Stimulated activated memory B cell treated with anti-CD40 and anti-IgM and Interleukin-4, amounts not matched to agents 10 μg/mL and 1 μg/mL and 100 μg/mL, for 72 hours (primary cell): ENCODE data around the gene MAFG.

Experiments used
- ATAC-seq: fragments of 150-1000 bp; cut with Tn5 transposase; 2 replicates; pipeline ENCODE4 v1.10.0; 2021
- H3K27ac Mint-ChIP-seq: one replicate; pipeline ENCODE4 v1.8.0; 2022; ENCODE audit warnings: mild to moderate bottlenecking, mixed read lengths
- H3K27me3 Mint-ChIP-seq: one replicate; pipeline ENCODE4 v1.8.0; 2022; ENCODE audit warnings: mixed read lengths
- H3K36me3 Mint-ChIP-seq: one replicate; pipeline ENCODE4 v1.8.0; 2022; ENCODE audit warnings: mixed read lengths
- H3K4me1 Mint-ChIP-seq: one replicate; pipeline ENCODE4 v1.8.0; 2022; ENCODE audit warnings: mixed read lengths
- H3K4me3 Mint-ChIP-seq: one replicate; pipeline ENCODE4 v1.8.0; 2022; ENCODE audit warnings: mild to moderate bottlenecking, moderate library complexity, mixed read lengths
- H3K9me3 Mint-ChIP-seq: one replicate; pipeline ENCODE4 v1.8.0; 2022; ENCODE audit warnings: mixed read lengths

Gene MAFG

GRCh38 chr17:81888988-81889595 is 38.4 kb downstream of the MAFG start:
- H3K4me1 Mint-ChIP-seq, result peaks cover 39% of the 10 kb centered on the region
- ATAC-seq, result no peak
- no peaks in the 10 kb centered on the region for H3K27me3 Mint-ChIP-seq
- peaks cover 35% of the 10 kb centered on the region for H3K36me3 Mint-ChIP-seq
- H3K27ac Mint-ChIP-seq, result peak overlapping the region; percentile 40
- peak overlapping the region; percentile 59 for H3K4me3 Mint-ChIP-seq
- no peaks in the 10 kb centered on the region for H3K9me3 Mint-ChIP-seq

- ATAC-seq, result no peak
- Mint-ChIP-seq H3K27me3 (no peaks in the 10 kb centered on the region), H3K4me3 (peak overlapping the region; percentile 59), H3K4me1 (peaks cover 32% of the 10 kb centered on the region), H3K36me3 (peaks cover 35% of the 10 kb centered on the region), H3K9me3 (no peaks in the 10 kb centered on the region), H3K27ac (peak overlapping the region; percentile 40)
Measured at GRCh38 chr17:81888105-81888987, 39.2 kb downstream of the MAFG start.

- no peaks in the 10 kb centered on the region for H3K9me3 Mint-ChIP-seq
- peaks cover 31% of the 10 kb centered on the region for H3K4me1 Mint-ChIP-seq
- H3K36me3 Mint-ChIP-seq, result peaks cover 35% of the 10 kb centered on the region
- no peaks in the 10 kb centered on the region for H3K27me3 Mint-ChIP-seq
- H3K27ac Mint-ChIP-seq, result no peak overlapping the region
- H3K4me3 Mint-ChIP-seq, result no peak overlapping the region
- no peak for ATAC-seq
Measured at GRCh38 chr17:81885869-81886548, 41.5 kb downstream of the MAFG start.

GRCh38 chr17:81885454-81885853 is 42.1 kb downstream of the MAFG start:
- no peak for ATAC-seq
- H3K9me3 Mint-ChIP-seq, result no peaks in the 10 kb centered on the region
- no peaks in the 10 kb centered on the region for H3K27me3 Mint-ChIP-seq
- peaks cover 31% of the 10 kb centered on the region for H3K4me1 Mint-ChIP-seq
- H3K27ac Mint-ChIP-seq, result no peak overlapping the region
- no peak overlapping the region for H3K4me3 Mint-ChIP-seq
- H3K36me3 Mint-ChIP-seq, result peaks cover 35% of the 10 kb centered on the region

GRCh38 chr17:81884968-81885367 is 42.6 kb downstream of the MAFG start:
- H3K27ac Mint-ChIP-seq, result no peak overlapping the region
- no peaks in the 10 kb centered on the region for H3K9me3 Mint-ChIP-seq
- no peak for ATAC-seq
- H3K4me1 Mint-ChIP-seq, result peaks cover 31% of the 10 kb centered on the region
- H3K4me3 Mint-ChIP-seq, result no peak overlapping the region
- peaks cover 35% of the 10 kb centered on the region for H3K36me3 Mint-ChIP-seq
- H3K27me3 Mint-ChIP-seq, result no peaks in the 10 kb centered on the region

- no peak for ATAC-seq
- no peaks in the 10 kb centered on the region for H3K9me3 Mint-ChIP-seq
- H3K4me3 Mint-ChIP-seq, result no peak overlapping the region
- H3K36me3 Mint-ChIP-seq, result peaks cover 40% of the 10 kb centered on the region
- H3K27ac Mint-ChIP-seq, result no peak overlapping the region
- no peaks in the 10 kb centered on the region for H3K27me3 Mint-ChIP-seq
- peaks cover 29% of the 10 kb centered on the region for H3K4me1 Mint-ChIP-seq
Measured at GRCh38 chr17:81884520-81884919, 43.0 kb downstream of the MAFG start.

GRCh38 chr17:81879121-81879520 is 48.4 kb downstream of the MAFG start:
- Mint-ChIP-seq H3K9me3 (no peaks in the 10 kb centered on the region), H3K4me3 (no peak overlapping the region), H3K27me3 (no peaks in the 10 kb centered on the region), H3K27ac (no peak overlapping the region), H3K36me3 (peaks cover 24% of the 10 kb centered on the region), H3K4me1 (peaks cover 1% of the 10 kb centered on the region)
- ATAC-seq, result no peak

GRCh38 chr17:81878294-81878693 is 49.2 kb downstream of the MAFG start:
- Mint-ChIP-seq H3K4me1 (peaks cover 10% of the 10 kb centered on the region), H3K4me3 (no peak overlapping the region), H3K27ac (no peak overlapping the region), H3K36me3 (peaks cover 24% of the 10 kb centered on the region), H3K27me3 (no peaks in the 10 kb centered on the region), H3K9me3 (no peaks in the 10 kb centered on the region)
- ATAC-seq, result no peak

- no peak for ATAC-seq
- no peaks in the 10 kb centered on the region for H3K27me3 Mint-ChIP-seq
- H3K27ac Mint-ChIP-seq, result no peak overlapping the region
- H3K4me1 Mint-ChIP-seq, result peaks cover 17% of the 10 kb centered on the region
- peaks cover 24% of the 10 kb centered on the region for H3K36me3 Mint-ChIP-seq
- H3K9me3 Mint-ChIP-seq, result no peaks in the 10 kb centered on the region
- no peak overlapping the region for H3K4me3 Mint-ChIP-seq
Measured at GRCh38 chr17:81877569-81877968, 50.0 kb downstream of the MAFG start.

- Mint-ChIP-seq H3K27me3 (no peaks in the 10 kb centered on the region), H3K36me3 (peaks cover 25% of the 10 kb centered on the region), H3K4me1 (peaks cover 61% of the 10 kb centered on the region), H3K9me3 (no peaks in the 10 kb centered on the region), H3K4me3 (peak overlapping the region; percentile 85), H3K27ac (peak overlapping the region; percentile 92)
- peak; percentile 25 for ATAC-seq
Measured at GRCh38 chr17:81871387-81872230, 55.9 kb downstream of the MAFG start.

GRCh38 chr17:81870981-81871386 is 56.6 kb downstream of the MAFG start, which contains the start of gene ARHGDIA:
TSS of gene ARHGDIA (minus strand) at chr17:81871337. CDS start at chr17:81869930, 1,407 bp downstream.
- Mint-ChIP-seq H3K4me1 (peaks cover 63% of the 10 kb centered on the region), H3K36me3 (peaks cover 25% of the 10 kb centered on the region), H3K4me3 (peak within 1 kb of the TSS; percentile 86), H3K27me3 (no peaks in the 10 kb centered on the region), H3K27ac (peak within 1 kb of the TSS; percentile 92), H3K9me3 (no peaks in the 10 kb centered on the region)
- ATAC-seq, result peak; percentile 83

GRCh38 chr17:81870131-81870980 is 57.2 kb downstream of the MAFG start:
- H3K27ac Mint-ChIP-seq, result peak overlapping the region; percentile 92
- H3K36me3 Mint-ChIP-seq, result peaks cover 25% of the 10 kb centered on the region
- H3K4me1 Mint-ChIP-seq, result peaks cover 68% of the 10 kb centered on the region

GRCh38 chr17:81869221-81870130 is 58.1 kb downstream of the MAFG start:
- H3K9me3 Mint-ChIP-seq, result no peaks in the 10 kb centered on the region

More at GRCh38 chr17:81870131-81870980, 57.2 kb downstream of the MAFG start:
- H3K9me3 Mint-ChIP-seq, result no peaks in the 10 kb centered on the region
- H3K4me3 Mint-ChIP-seq, result peak overlapping the region; percentile 86
- H3K27me3 Mint-ChIP-seq, result no peaks in the 10 kb centered on the region
- peak; percentile 40 for ATAC-seq

More at GRCh38 chr17:81869221-81870130, 58.1 kb downstream of the MAFG start:
- Mint-ChIP-seq H3K36me3 (peaks cover 25% of the 10 kb centered on the region), H3K27me3 (no peaks in the 10 kb centered on the region), H3K27ac (peak overlapping the region; percentile 92), H3K4me3 (peak overlapping the region; percentile 86), H3K4me1 (peaks cover 69% of the 10 kb centered on the region)
- peak; percentile 17 for ATAC-seq
